Heart left ventricle (tissue), 16 donors: ENCODE results near the gene TEX29. TPM values are rescaled to one million over a fixed set of nuclear protein-coding genes. Genes with fewer than 3 reads are reported as not detected.

Experiments used
- ATAC-seq, 4 donors: fragments of 200-7000 bp; cut with Tn5 transposase; one replicate each; pipeline ENCODE4 v1.9.1; 2020 to 2022; ENCODE audit warnings: moderate library complexity in 4 of 4, mild to moderate bottlenecking in 3 of 4, moderate number of reproducible peaks in 1 of 4
- DNase-seq, 5 donors: peaks; one replicate each; pipeline ENCODE4 v3.0.0-alpha.2; 2020
- H3K27ac ChIP-seq, 12 donors: fragments of 200-600 bp; sonication (generic) in 4 of 12; one replicate each; pipeline versions ENCODE4 v1.5.0 to v1.8.0; 2016 to 2022; ENCODE audit warnings: mild to moderate bottlenecking in 2 of 12
- H3K27me3 ChIP-seq, 9 donors: fragments of 200-600 bp; sonication (generic) in 2 of 9; one replicate each; pipeline versions ENCODE4 v1.5.1 to v1.8.0; 2016 to 2022; ENCODE audit warnings: mild to moderate bottlenecking in 3 of 9
- H3K36me3 ChIP-seq, 9 donors: fragments of 200-600 bp; sonication (generic) in 2 of 9; one replicate each; pipeline versions ENCODE4 v1.5.0 to v1.8.0; 2018 to 2022; ENCODE audit warnings: mild to moderate bottlenecking in 2 of 9
- H3K4me1 ChIP-seq, 12 donors: fragments of 200-600 bp; sonication (generic) in 4 of 12; one replicate each; pipeline versions ENCODE4 v1.5.0 to v1.8.0; 2016 to 2022; ENCODE audit warnings: mild to moderate bottlenecking in 3 of 12
- H3K4me3 ChIP-seq, 12 donors: fragments of 200-600 bp; sonication (generic) in 4 of 12; one replicate each; pipeline versions ENCODE4 v1.5.0 to v1.8.0; 2017 to 2022; ENCODE audit warnings: mild to moderate bottlenecking in 9 of 12, moderate library complexity in 4 of 12
- H3K9me3 ChIP-seq, 12 donors: fragments of 200-600 bp; sonication (generic) in 4 of 12; one replicate each; pipeline versions ENCODE4 v1.5.0 to v1.8.0; 2016 to 2022; ENCODE audit warnings: mild to moderate bottlenecking in 1 of 12
- CTCF ChIP-seq, 12 donors: fragments of 200-600 bp; sonication (generic) in 4 of 12; IDR thresholded peaks; one replicate each; pipeline versions ENCODE4 v1.5.0 to v1.8.0; 2018 to 2022; ENCODE audit warnings: antibody characterized with exemption in 12 of 12, mild to moderate bottlenecking in 5 of 12
- POLR2A ChIP-seq, 2 donors: fragments of 450-650 bp; IDR thresholded peaks; one replicate each; pipeline ENCODE4 v1.6.1; 2017; ENCODE audit warnings: antibody characterized with exemption in 2 of 2, mild to moderate bottlenecking in 2 of 2, moderate library complexity in 2 of 2
- WGBS, 4 donors: extraction: QIAGEN DNeasy Blood & Tissue Kit in 2 of 4; methylation state at CpG; one replicate each; pipeline versions ENCODE4 v1.1.5 to v1.1.7; 2013 to 2018; 5-methylcytosine and 5-hydroxymethylcytosine counted together
- intact Hi-C, 10 donors: fragments of 100-400 bp; cut with DNase I; formaldehyde crosslinking; loops; one replicate each; pipeline versions ENCODE4 v1.11.1 to v1.14.2; 2022
- polyA plus RNA-seq, 2 donors: library from polyadenylated mRNA; stranded (reverse); fragments of 200-250 nt; gene quantifications; one replicate each; pipeline ENCODE4 v1.2.3, GENCODE V29; 2013
- total RNA-seq, 9 donors: library from RNA; depleted of rRNA in 2 of 9; stranded (reverse); fragments of >200 nt in 2 of 9; fragmentation: NEBNext Ultra II Directional in 3 of 9; extraction: Animal tissue kit (Norgen Biotek cat#: 25700) in 3 of 9; gene quantifications; one replicate each; pipeline versions ENCODE4 v1.1.0 to v1.2.4, GENCODE V29; 2016 to 2023
- donor health status: ischemic (EF 13 %, LVEDD 7.1; RV severe dilation, severe dysfunction).
- donor health status: healthy with polysubstance abuse.
- donor health status: DM: no; HTN: yes; CAD: no.
- donor health status: DM: no; HTN: no; CAD: no.
- donor health status: ischemic (EF 25% LVEDD 6.9; RV normal size, moderate dysfunction).
- donor health status: ischemic (EF 25% LVEDD 5.7; RV mildly dilated, moderate dysfunction).
- donor health status: healthy.
- donor health status: DM: yes; HTN: yes; CAD: no.
- donor health status: ischemic (EF 35%, LVEDD 5.7; RV mildly dilated, moderate dysfunction).
- donor health status: nonischemic (EF 11% LVEDD 7.7; RV severe dilation, severe dysfunction).
- donor health status: DM: yes; HTN: yes; CAD: no.
- donor health status: PGD.
- donor health status: ischemic (EF 29% LVEDD 5.4; RV normal size, mild dysfunction).
- donor health status: nonischemic (EF 23%, LVEDD 6.1; RV moderate dilation, normal function).

Gene TEX29
- total and polyA plus RNA-seq, 11 donors: 0.15 to 0.57 (median 0.35) TPM; not detected in 6

DNA sequence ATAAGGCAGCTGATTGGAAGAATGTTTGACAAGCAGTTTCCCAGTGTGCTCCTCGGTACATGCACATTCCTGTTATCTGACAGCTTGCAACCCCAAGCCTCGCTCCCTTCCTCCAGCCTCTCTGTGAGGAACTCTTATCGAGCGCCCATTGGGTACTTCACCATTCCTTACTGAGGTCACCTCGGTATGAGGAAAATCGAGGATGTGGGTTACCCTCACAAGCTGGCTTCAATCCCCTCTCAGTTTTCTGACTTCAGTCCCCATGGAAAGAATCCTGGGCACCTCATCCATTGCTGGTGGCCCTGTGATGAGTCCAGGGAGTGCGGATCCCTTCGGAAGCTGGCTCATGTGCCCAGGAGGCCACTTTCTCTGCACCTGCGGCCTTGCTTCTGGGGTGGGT is 17.3 kb downstream of the TEX29 start:
- intact Hi-C loops: no loop called here
- TF ChIP-seq CTCF (IDR thresholded peaks at IDR 0.05) (no peak), POLR2A (IDR thresholded peaks at IDR 0.05) (no peak)
- Histone ChIP-seq H3K4me1 (no peaks in the 10 kb centered on the region), H3K4me3 (no peak overlapping the region), H3K27ac (no peak overlapping the region), H3K36me3 (no peaks in the 10 kb centered on the region), H3K27me3 (no peaks in the 10 kb centered on the region), H3K9me3 (peaks cover 0 to 12% (median 0%) of the 10 kb centered on the region in 12 donors)
- ATAC-seq: no peak
- no peak for DNase-seq
- 78 to 94% (median 85%) methylated on average over 9 of the region's 9 CpGs for WGBS, 4 donors

DNA sequence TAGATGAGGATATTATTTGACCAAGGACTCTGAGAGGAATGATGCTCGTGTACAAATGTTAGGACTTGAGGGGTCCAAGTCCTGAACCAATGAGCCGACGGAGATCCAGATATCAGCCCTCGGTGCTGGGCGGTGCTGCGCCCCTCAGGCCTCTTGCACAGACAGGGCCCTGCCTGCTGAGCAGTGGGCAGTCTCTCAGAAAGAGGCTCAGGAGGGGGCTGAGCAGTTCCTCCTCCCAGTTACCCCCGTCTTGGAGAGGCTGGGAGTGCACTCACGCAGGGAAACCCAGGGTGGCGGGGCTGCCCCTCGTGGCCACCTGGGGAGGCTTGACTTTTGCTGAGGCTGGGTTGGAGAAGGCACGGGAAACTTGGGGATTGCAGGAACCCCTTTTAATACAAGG is 18.4 kb downstream of the TEX29 start:
- TF ChIP-seq POLR2A (IDR thresholded peaks at IDR 0.05) (no peak), CTCF (IDR thresholded peaks at IDR 0.05) (no peak)
- ATAC-seq (no peak), DNase-seq (no peak)
- H3K4me3 ChIP-seq: no peak overlapping the region
- peaks cover 0 to 5% (median 0%) of the 10 kb centered on the region in 12 donors for H3K9me3 ChIP-seq
- intact Hi-C loops: no loop called here
- 79 to 94% (median 87%) methylated on average over 11 of the region's 11 CpGs for WGBS, 4 donors
- H3K27me3 ChIP-seq: no peaks in the 10 kb centered on the region
- H3K4me1 ChIP-seq: no peaks in the 10 kb centered on the region
- no peaks in the 10 kb centered on the region for H3K36me3 ChIP-seq
- H3K27ac ChIP-seq: no peak overlapping the region

- WGBS, 4 donors: 90 to 95% (median 92%) methylated on average over 25 to 29 of the region's 29 CpGs
- Histone ChIP-seq H3K4me1 (no peaks in the 10 kb centered on the region), H3K36me3 (no peaks in the 10 kb centered on the region), H3K27me3 (no peaks in the 10 kb centered on the region), H3K4me3 (no peak overlapping the region), H3K27ac (no peak overlapping the region), H3K9me3 (no peaks in the 10 kb centered on the region)
- DNase-seq (no peak), ATAC-seq (no peak)
- TF ChIP-seq POLR2A (IDR thresholded peaks at IDR 0.05) (no peak), CTCF (IDR thresholded peaks at IDR 0.05) (no peak)
- intact Hi-C loops: no loop called here
These were observed 19.1 kb downstream of the TEX29 start for GRCh38 chr13:111339366-111340143.

GRCh38 chr13:111341886-111342285 is 21.4 kb downstream of the TEX29 start:
- Histone ChIP-seq H3K36me3 (no peaks in the 10 kb centered on the region), H3K27ac (no peak overlapping the region), H3K4me3 (no peak overlapping the region), H3K4me1 (no peaks in the 10 kb centered on the region), H3K9me3 (no peaks in the 10 kb centered on the region), H3K27me3 (no peaks in the 10 kb centered on the region)
- WGBS, 4 donors: 88 to 95% (median 92%) methylated on average over 5 of the region's 5 CpGs
- intact Hi-C loops: no loop called here
- no peak for ATAC-seq
- no peak for DNase-seq
- TF ChIP-seq POLR2A (IDR thresholded peaks at IDR 0.05): no peak

- Histone ChIP-seq H3K36me3 (no peaks in the 10 kb centered on the region), H3K4me3 (no peak overlapping the region), H3K27me3 (no peaks in the 10 kb centered on the region), H3K9me3 (no peaks in the 10 kb centered on the region), H3K4me1 (no peaks in the 10 kb centered on the region), H3K27ac (no peak overlapping the region)
- ATAC-seq (no peak), DNase-seq (no peak)
- intact Hi-C loops: no loop called here
- WGBS, 4 donors: 92 to 95% (median 94%) methylated on average over 9 of the region's 9 CpGs
- no peak for TF ChIP-seq CTCF (IDR thresholded peaks at IDR 0.05)
- TF ChIP-seq POLR2A (IDR thresholded peaks at IDR 0.05): no peak
These were observed 22.3 kb downstream of the TEX29 start for GRCh38 chr13:111342721-111343120.
